OCI-LY3 (cell line): Measurements from ENCODE around the gene TTC17.

Experiments used
- EZH2phosphoT487 ChIP-seq: fragments of 200-600 bp; shearing (Covaris generic); IDR thresholded peaks from 2 replicates; pipeline ENCODE4 v1.6.1; 2018; ENCODE audit warnings: antibody characterized with exemption, mixed run types, low read depth
- TF ChIP-seq, protein P1 (sequence below): fragments of 200-600, 300-600 bp; sonication (generic); IDR thresholded peaks from 2 replicates; pipeline ENCODE4 v1.5.1; 2014; ENCODE audit warnings: antibody characterized with exemption, low read length, low read depth

DNA sequence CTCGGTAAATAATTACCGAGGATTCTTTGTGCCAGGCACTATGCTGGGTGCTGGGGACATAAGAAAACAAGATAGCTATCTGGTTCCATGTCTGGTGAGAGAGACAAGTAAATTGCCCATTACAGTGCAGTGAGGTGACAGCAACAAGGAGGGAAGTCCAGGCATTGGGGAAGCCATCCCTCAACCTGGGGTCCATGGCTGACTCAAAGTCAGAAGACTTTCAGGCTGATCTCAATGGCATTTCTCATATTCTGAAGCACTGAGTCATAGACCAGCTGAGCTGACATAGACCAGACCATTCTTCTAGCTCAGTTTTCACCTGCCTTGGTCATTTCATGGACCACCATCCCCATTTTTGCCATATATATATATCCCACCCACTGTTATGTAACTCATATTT, 158.8 kb downstream of the TTC17 start:
- TF ChIP-seq, protein P1, sequence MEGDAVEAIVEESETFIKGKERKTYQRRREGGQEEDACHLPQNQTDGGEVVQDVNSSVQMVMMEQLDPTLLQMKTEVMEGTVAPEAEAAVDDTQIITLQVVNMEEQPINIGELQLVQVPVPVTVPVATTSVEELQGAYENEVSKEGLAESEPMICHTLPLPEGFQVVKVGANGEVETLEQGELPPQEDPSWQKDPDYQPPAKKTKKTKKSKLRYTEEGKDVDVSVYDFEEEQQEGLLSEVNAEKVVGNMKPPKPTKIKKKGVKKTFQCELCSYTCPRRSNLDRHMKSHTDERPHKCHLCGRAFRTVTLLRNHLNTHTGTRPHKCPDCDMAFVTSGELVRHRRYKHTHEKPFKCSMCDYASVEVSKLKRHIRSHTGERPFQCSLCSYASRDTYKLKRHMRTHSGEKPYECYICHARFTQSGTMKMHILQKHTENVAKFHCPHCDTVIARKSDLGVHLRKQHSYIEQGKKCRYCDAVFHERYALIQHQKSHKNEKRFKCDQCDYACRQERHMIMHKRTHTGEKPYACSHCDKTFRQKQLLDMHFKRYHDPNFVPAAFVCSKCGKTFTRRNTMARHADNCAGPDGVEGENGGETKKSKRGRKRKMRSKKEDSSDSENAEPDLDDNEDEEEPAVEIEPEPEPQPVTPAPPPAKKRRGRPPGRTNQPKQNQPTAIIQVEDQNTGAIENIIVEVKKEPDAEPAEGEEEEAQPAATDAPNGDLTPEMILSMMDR: no peak
- no peak for TF ChIP-seq EZH2phosphoT487
